ENCODE measurements around the gene KIAA0586.
"Not testable (repeated sequence)": the region's sequence is repeated elsewhere in the genome, so short reads cannot be mapped to it uniquely, and the experiment has no call there.

DNA sequence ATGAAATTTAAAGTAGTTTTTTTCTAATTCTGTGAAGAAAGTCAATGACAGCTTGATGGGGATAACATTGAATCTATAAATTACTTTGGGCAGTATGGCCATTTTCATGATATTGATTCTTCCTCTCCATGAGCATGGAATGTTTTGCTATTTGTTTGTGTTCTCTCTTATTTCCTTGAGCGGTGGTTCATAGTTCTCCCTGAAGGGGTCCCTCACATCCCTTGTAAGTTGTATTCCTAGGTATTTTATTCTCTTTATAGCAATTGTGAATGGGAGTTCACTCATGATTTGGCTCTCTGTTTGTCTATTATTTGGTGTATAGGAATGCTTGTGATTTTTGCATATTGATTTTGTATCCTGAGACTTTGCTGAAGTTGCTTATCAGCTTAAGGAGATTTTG, 153.9 kb downstream of the KIAA0586 start:
- TF ChIP-seq, protein P1, sequence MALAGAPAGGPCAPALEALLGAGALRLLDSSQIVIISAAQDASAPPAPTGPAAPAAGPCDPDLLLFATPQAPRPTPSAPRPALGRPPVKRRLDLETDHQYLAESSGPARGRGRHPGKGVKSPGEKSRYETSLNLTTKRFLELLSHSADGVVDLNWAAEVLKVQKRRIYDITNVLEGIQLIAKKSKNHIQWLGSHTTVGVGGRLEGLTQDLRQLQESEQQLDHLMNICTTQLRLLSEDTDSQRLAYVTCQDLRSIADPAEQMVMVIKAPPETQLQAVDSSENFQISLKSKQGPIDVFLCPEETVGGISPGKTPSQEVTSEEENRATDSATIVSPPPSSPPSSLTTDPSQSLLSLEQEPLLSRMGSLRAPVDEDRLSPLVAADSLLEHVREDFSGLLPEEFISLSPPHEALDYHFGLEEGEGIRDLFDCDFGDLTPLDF (CRISPR knock-in tag; IDR thresholded peaks at IDR 0.05), result not testable (repeated sequence)
- TF ChIP-seq, protein P2, sequence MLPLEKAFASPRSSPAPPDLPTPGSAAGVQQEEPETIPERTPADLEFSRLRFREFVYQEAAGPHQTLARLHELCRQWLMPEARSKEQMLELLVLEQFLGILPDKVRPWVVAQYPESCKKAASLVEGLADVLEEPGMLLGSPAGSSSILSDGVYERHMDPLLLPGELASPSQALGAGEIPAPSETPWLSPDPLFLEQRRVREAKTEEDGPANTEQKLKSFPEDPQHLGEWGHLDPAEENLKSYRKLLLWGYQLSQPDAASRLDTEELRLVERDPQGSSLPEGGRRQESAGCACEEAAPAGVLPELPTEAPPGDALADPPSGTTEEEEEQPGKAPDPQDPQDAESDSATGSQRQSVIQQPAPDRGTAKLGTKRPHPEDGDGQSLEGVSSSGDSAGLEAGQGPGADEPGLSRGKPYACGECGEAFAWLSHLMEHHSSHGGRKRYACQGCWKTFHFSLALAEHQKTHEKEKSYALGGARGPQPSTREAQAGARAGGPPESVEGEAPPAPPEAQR (CRISPR knock-in tag; IDR thresholded peaks at IDR 0.05), result not testable (repeated sequence)
- TF ChIP-seq, protein P3, sequence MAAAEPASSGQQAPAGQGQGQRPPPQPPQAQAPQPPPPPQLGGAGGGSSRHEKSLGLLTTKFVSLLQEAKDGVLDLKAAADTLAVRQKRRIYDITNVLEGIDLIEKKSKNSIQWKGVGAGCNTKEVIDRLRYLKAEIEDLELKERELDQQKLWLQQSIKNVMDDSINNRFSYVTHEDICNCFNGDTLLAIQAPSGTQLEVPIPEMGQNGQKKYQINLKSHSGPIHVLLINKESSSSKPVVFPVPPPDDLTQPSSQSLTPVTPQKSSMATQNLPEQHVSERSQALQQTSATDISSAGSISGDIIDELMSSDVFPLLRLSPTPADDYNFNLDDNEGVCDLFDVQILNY (CRISPR knock-in tag; IDR thresholded peaks at IDR 0.05), result not testable (repeated sequence)
- TF ChIP-seq, protein P4, sequence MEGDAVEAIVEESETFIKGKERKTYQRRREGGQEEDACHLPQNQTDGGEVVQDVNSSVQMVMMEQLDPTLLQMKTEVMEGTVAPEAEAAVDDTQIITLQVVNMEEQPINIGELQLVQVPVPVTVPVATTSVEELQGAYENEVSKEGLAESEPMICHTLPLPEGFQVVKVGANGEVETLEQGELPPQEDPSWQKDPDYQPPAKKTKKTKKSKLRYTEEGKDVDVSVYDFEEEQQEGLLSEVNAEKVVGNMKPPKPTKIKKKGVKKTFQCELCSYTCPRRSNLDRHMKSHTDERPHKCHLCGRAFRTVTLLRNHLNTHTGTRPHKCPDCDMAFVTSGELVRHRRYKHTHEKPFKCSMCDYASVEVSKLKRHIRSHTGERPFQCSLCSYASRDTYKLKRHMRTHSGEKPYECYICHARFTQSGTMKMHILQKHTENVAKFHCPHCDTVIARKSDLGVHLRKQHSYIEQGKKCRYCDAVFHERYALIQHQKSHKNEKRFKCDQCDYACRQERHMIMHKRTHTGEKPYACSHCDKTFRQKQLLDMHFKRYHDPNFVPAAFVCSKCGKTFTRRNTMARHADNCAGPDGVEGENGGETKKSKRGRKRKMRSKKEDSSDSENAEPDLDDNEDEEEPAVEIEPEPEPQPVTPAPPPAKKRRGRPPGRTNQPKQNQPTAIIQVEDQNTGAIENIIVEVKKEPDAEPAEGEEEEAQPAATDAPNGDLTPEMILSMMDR (IDR thresholded peaks at IDR 0.05), result not testable (repeated sequence)
- TF ChIP-seq ELF4 (CRISPR knock-in tag; IDR thresholded peaks at IDR 0.05; ENCODE audit: low read depth); RORB (CRISPR knock-in tag; IDR thresholded peaks at IDR 0.05); KAT7 (CRISPR knock-in tag; IDR thresholded peaks at IDR 0.05; ENCODE audit: borderline replicate concordance); NR1H2 (CRISPR knock-in tag; IDR thresholded peaks at IDR 0.05); NFYB (CRISPR knock-in tag; conservative IDR thresholded peaks at IDR 0.05; ENCODE audit: low read depth); FOXP1 (CRISPR knock-in tag; IDR thresholded peaks at IDR 0.05; ENCODE audit: borderline replicate concordance): not testable (repeated sequence)
